Mesenchymal stem cell (in vitro differentiated cells and primary cell): Measurements from ENCODE around the gene AOAH.

Source experiments
- DNase-seq: peaks from one replicate; pipeline ENCODE4 v3.0.0-alpha.2; 2013
- H2AFZ ChIP-seq: one replicate; pipeline ENCODE4 v1.6.1; 2013; ENCODE audit warnings: low read depth, mild to moderate bottlenecking, control low read depth, inconsistent platforms, low read length, moderate library complexity
- H2AK5ac ChIP-seq: 2 replicates; pipeline ENCODE4 v1.6.1; 2013; ENCODE audit warnings: low read length, moderate library complexity, mild to moderate bottlenecking, inconsistent platforms; ENCODE audit not compliant: severe bottlenecking
- H2BK120ac ChIP-seq: one replicate; pipeline ENCODE4 v1.6.1; 2013; ENCODE audit warnings: low read depth, mild to moderate bottlenecking, inconsistent platforms, low read length, moderate library complexity
- H2BK12ac ChIP-seq, 2 experiments: one replicate each; pipeline ENCODE4 v1.6.1; 2013; ENCODE audit warnings: inconsistent platforms in 2 of 2, low read length in 2 of 2, mild to moderate bottlenecking in 2 of 2, moderate library complexity in 2 of 2, control low read depth in 1 of 2
- H2BK15ac ChIP-seq: one replicate; pipeline ENCODE4 v1.6.1; 2013; ENCODE audit warnings: mild to moderate bottlenecking, low read depth, inconsistent platforms; ENCODE audit not compliant: poor library complexity, severe bottlenecking
- H2BK5ac ChIP-seq: 2 replicates; pipeline ENCODE4 v1.6.1; 2013; ENCODE audit warnings: low read depth, mild to moderate bottlenecking, low read length, control low read depth, inconsistent platforms; ENCODE audit not compliant: poor library complexity, severe bottlenecking
- H3K14ac ChIP-seq, 2 experiments: one replicate each; pipeline ENCODE4 v1.6.1; 2013; ENCODE audit warnings: inconsistent platforms in 2 of 2, low read length in 2 of 2, control low read depth in 1 of 2, mild to moderate bottlenecking in 1 of 2, moderate library complexity in 1 of 2
- H3K18ac ChIP-seq, 2 experiments: one replicate each; pipeline ENCODE4 v1.6.1; 2013; ENCODE audit warnings: inconsistent platforms in 2 of 2, low read length in 2 of 2, control low read depth in 1 of 2, low read depth in 1 of 2, mild to moderate bottlenecking in 1 of 2
- H3K23ac ChIP-seq, 2 experiments: one replicate each; pipeline ENCODE4 v1.6.1; 2013; ENCODE audit warnings: inconsistent platforms in 2 of 2, low read length in 2 of 2, mild to moderate bottlenecking in 2 of 2, moderate library complexity in 2 of 2, control low read depth in 1 of 2
- H3K27ac ChIP-seq: 2 replicates; pipeline ENCODE4 v1.5.1; 2013; ENCODE audit warnings: mild to moderate bottlenecking, moderate library complexity, low read length, control low read depth, inconsistent platforms; ENCODE audit not compliant: poor library complexity, severe bottlenecking
- H3K27me3 ChIP-seq, 2 experiments: 2 replicates each; pipeline versions ENCODE4 v1.6.1 to v1.7.0; 2013; ENCODE audit warnings: low read length in 2 of 2, mild to moderate bottlenecking in 2 of 2, moderate library complexity in 2 of 2, control low read depth in 1 of 2, inconsistent platforms in 1 of 2; ENCODE audit not compliant: control insufficient read depth in 1 of 2, insufficient read depth in 1 of 2
- H3K36me3 ChIP-seq, 2 experiments: 2 replicates each; pipeline versions ENCODE4 v1.6.1 to v1.7.0; 2013; ENCODE audit warnings: low read length in 2 of 2, control low read depth in 1 of 2, inconsistent platforms in 1 of 2, low read depth in 1 of 2, mild to moderate bottlenecking in 1 of 2; ENCODE audit not compliant: insufficient read depth in 2 of 2, control insufficient read depth in 1 of 2
- H3K4ac ChIP-seq, 2 experiments: one replicate each; pipeline ENCODE4 v1.6.1; 2013; ENCODE audit warnings: inconsistent platforms in 2 of 2, low read length in 2 of 2, mild to moderate bottlenecking in 2 of 2, moderate library complexity in 2 of 2, control low read depth in 1 of 2, low read depth in 1 of 2
- H3K4me1 ChIP-seq: 2 replicates; pipeline ENCODE4 v1.6.1; 2013; ENCODE audit warnings: low read depth, low read length, control low read depth; ENCODE audit not compliant: control insufficient read depth, insufficient read depth
- H3K4me2 ChIP-seq: 2 replicates; pipeline ENCODE4 v1.6.1; 2013; ENCODE audit warnings: low read length, mild to moderate bottlenecking, inconsistent platforms; ENCODE audit not compliant: poor library complexity, severe bottlenecking
- H3K4me3 ChIP-seq, 2 experiments: 2 replicates each; pipeline versions ENCODE4 v1.5.1 to v1.7.0; 2013; ENCODE audit warnings: low read length in 2 of 2, mild to moderate bottlenecking in 2 of 2, control low read depth in 1 of 2, low read depth in 1 of 2; ENCODE audit not compliant: insufficient read depth in 1 of 2
- H3K79me1 ChIP-seq: replicated peaks from 2 replicates; pipeline ENCODE4 v1.6.1; 2013; ENCODE audit warnings: mild to moderate bottlenecking, control low read depth, low read length, inconsistent platforms; ENCODE audit not compliant: poor library complexity, severe bottlenecking
- H3K9ac ChIP-seq: 2 replicates; pipeline ENCODE4 v1.7.0; 2013; ENCODE audit warnings: mild to moderate bottlenecking, low read length, moderate library complexity
- H3K9me3 ChIP-seq: 2 replicates; pipeline ENCODE4 v1.7.0; 2013; ENCODE audit warnings: mild to moderate bottlenecking, low read length; ENCODE audit not compliant: control insufficient read depth
- H4K8ac ChIP-seq: one replicate; pipeline ENCODE4 v1.6.1; 2013; ENCODE audit warnings: inconsistent platforms, mild to moderate bottlenecking, low read length, moderate library complexity
- H4K91ac ChIP-seq: one replicate; pipeline ENCODE4 v1.6.1; 2013; ENCODE audit warnings: mild to moderate bottlenecking, low read length, inconsistent platforms
- WGBS: methylation state at CpG from one replicate; pipeline ENCODE4 v1.1.7; 2013; ENCODE audit warnings: mixed read lengths; 5-methylcytosine and 5-hydroxymethylcytosine counted together

Gene AOAH

DNA sequence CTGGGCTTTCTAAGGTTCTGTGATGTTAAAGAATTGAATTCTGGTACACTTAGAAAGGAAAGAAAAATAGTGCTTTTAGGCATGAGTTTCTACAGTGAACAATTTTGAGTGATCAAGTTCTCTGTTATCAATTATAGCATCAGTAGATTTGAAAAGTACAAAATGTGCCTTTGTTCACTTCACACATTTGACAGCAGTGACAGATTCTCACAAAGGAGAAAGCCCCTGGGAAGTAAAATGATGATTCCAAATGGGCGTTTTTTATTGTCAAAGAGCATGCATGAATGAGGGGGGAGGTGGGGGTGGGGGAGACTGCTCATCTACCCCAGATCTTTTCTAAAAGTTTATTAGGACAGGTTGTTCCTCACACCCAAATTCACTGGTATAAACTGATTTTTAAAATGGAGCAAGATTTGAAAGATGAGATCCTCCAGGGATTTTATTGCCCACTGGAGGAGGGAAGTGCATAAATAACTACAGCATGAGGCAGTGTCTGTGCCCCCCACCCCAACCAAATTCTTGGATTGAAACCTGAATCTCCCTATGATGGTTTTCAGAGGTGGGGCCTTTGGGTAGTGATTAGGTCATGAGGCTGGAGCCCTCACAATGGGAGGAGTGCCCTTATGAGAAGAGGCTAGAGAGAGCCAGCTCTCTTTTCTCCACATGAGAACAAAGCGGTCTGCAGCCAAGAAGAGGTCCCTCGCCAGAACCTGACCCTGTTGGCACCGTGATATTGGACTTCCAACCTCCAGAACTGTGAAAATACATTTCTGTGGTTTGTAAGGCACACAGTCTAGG lies 79.5 kb downstream of the AOAH start:
- DNase-seq: no peak
- H2AK5ac ChIP-seq: no peak overlapping the region
- H3K18ac ChIP-seq: no peak overlapping the region
- no peak overlapping the region for H3K14ac ChIP-seq
- H3K23ac ChIP-seq: no peak overlapping the region
- H2AFZ ChIP-seq: no peak overlapping the region
- no peak overlapping the region for H3K4ac ChIP-seq
- H3K4me3 ChIP-seq: no peak overlapping the region
- no peak overlapping the region for H3K27ac ChIP-seq
- H3K79me1 ChIP-seq: no peaks in the 10 kb centered on the region
- WGBS: 84% methylated on average over 4 of the region's 4 CpGs
- H3K36me3 ChIP-seq: no peaks in the 10 kb centered on the region
- H3K9me3 ChIP-seq: no peaks in the 10 kb centered on the region
- H3K27me3 ChIP-seq: peaks cover 0 to 13% of the 10 kb centered on the region in 2 experiments
- H2BK12ac ChIP-seq: no peak overlapping the region
- peaks cover 2% of the 10 kb centered on the region for H3K4me1 ChIP-seq
- no peak overlapping the region for H2BK15ac ChIP-seq
- no peak overlapping the region for H3K4me2 ChIP-seq
- H2BK120ac ChIP-seq: no peak overlapping the region
- H4K91ac ChIP-seq: no peak overlapping the region
- H2BK5ac ChIP-seq: no peak overlapping the region
- no peak overlapping the region for H3K9ac ChIP-seq
- no peak overlapping the region for H4K8ac ChIP-seq

DNA sequence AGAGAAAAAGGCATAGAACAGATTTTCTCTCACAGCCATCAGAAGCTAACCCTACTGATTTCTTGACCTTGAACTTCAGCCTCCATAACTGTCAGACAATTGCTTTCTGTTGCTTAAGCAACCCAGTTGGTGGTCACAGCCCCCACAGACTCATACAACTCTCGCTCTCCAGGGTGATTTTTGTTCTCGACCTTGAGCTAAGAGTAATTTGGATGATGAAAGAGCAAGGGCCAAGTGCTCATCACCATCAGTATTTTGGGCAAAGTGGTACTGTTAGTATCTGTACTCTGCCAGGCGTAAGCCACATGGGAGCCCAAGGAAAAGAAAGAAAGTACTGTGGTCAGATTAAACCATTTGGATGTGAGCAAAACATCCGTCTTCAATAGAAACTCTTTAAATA lies 81.9 kb downstream of the AOAH start:
- no peak for DNase-seq

DNA sequence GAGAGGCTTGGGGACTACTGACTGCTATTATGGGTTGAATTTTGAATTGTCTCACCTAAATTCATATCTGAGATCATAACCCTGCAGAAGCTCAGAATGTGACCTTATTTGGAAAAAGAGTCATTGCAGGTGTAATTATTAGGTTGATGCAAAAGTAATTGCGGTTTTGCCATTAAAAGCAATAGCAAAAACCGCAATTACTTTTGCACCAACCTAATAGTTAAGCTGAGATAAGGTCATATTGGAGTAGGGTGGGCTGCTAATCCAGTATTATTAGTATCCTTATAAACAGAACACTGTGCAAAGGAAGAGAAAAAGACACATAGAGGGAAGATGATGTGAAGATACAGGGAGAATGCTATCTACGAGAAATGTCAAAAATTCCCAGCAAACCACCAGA lies 82.3 kb downstream of the AOAH start:
- Histone ChIP-seq H3K4me1 (peaks cover 6% of the 10 kb centered on the region), H2AFZ (no peak overlapping the region), H2BK5ac (no peak overlapping the region), H4K8ac (no peak overlapping the region), H3K18ac (no peak overlapping the region), H3K79me1 (no peaks in the 10 kb centered on the region), H3K4me2 (no peak overlapping the region), H4K91ac (no peak overlapping the region), H2BK120ac (no peak overlapping the region), H3K36me3 (no peaks in the 10 kb centered on the region), H3K9ac (no peak overlapping the region), H2AK5ac (no peak overlapping the region), H2BK12ac (no peak overlapping the region), H3K4me3 (no peak overlapping the region), H3K9me3 (no peaks in the 10 kb centered on the region), H3K27me3 (peaks cover 0 to 28% of the 10 kb centered on the region in 2 experiments), H3K4ac (no peak overlapping the region), H3K14ac (no peak overlapping the region), H3K27ac (no peak overlapping the region), H2BK15ac (no peak overlapping the region), H3K23ac (no peak overlapping the region)
- DNase-seq: no peak
- WGBS: 91% methylated on average over 3 of the region's 3 CpGs

More for the DNA sequence above, 81.9 kb downstream of the AOAH start:
- H4K91ac ChIP-seq: no peak overlapping the region
- H2BK120ac ChIP-seq: no peak overlapping the region
- no peak overlapping the region for H2AK5ac ChIP-seq
- no peak overlapping the region for H3K4me2 ChIP-seq
- H4K8ac ChIP-seq: no peak overlapping the region
- no peak overlapping the region for H3K23ac ChIP-seq
- no peaks in the 10 kb centered on the region for H3K9me3 ChIP-seq
- peaks cover 0 to 25% of the 10 kb centered on the region in 2 experiments for H3K27me3 ChIP-seq
- no peak overlapping the region for H3K9ac ChIP-seq
- no peak overlapping the region for H2BK5ac ChIP-seq
- no peak overlapping the region for H3K18ac ChIP-seq
- no peak overlapping the region for H3K4me3 ChIP-seq
- no peaks in the 10 kb centered on the region for H3K36me3 ChIP-seq
- 98% methylated on average over 3 of the region's 4 CpGs for WGBS
- no peak overlapping the region for H2BK12ac ChIP-seq
- H3K27ac ChIP-seq: no peak overlapping the region
- H3K79me1 ChIP-seq: no peaks in the 10 kb centered on the region
- peaks cover 5% of the 10 kb centered on the region for H3K4me1 ChIP-seq
- no peak overlapping the region for H2BK15ac ChIP-seq
- no peak overlapping the region for H3K4ac ChIP-seq
- H2AFZ ChIP-seq: no peak overlapping the region
- H3K14ac ChIP-seq: no peak overlapping the region

DNA sequence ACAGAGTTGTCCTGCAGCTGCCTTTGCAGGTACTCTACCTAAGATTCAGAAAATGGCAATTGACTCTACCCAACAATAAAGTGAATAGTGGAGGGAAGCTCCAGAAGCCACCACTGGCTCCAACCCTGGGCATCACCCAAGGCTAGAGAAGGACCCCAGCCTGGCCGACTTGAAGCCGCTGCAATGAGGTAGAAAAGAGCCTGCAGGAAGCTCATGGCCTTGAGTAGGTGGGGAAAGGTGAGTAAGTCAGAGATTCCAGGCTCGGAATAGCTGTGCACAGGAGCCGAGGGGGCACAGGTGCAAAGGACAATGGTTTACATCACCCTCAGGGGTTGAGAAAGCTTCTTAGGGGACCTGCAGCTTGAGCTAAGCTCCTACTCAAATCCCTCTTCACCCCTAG lies 83.6 kb downstream of the AOAH start:
- Histone ChIP-seq H3K23ac (no peak overlapping the region), H3K4ac (no peak overlapping the region), H3K9ac (no peak overlapping the region), H3K14ac (no peak overlapping the region), H3K36me3 (no peaks in the 10 kb centered on the region), H4K8ac (no peak overlapping the region), H3K4me1 (peaks cover 6% of the 10 kb centered on the region), H2BK5ac (no peak overlapping the region), H3K9me3 (no peaks in the 10 kb centered on the region), H2BK15ac (no peak overlapping the region), H3K18ac (no peak overlapping the region), H3K4me3 (no peak overlapping the region), H2AFZ (no peak overlapping the region), H2BK120ac (no peak overlapping the region), H2BK12ac (no peak overlapping the region), H3K27me3 (peaks cover 0 to 28% of the 10 kb centered on the region in 2 experiments), H3K4me2 (no peak overlapping the region), H3K27ac (no peak overlapping the region), H3K79me1 (no peaks in the 10 kb centered on the region), H2AK5ac (no peak overlapping the region), H4K91ac (no peak overlapping the region)
- 59% methylated on average over 3 of the region's 4 CpGs for WGBS
- no peak for DNase-seq
